ENCODE data around the gene CSRNP3. TPM values are rescaled to one million over a fixed set of nuclear protein-coding genes. Genes with fewer than 3 reads are reported as not detected.

Gene CSRNP3
- total RNA-seq, 3 donors from 2014 or later (not counting 1 experiment from before 2014, with no cell fraction given), result not detected

GRCh38 chr2:165582409-165582808, 112.9 kb downstream of the CSRNP3 start:
- TF ChIP-seq, protein P1, sequence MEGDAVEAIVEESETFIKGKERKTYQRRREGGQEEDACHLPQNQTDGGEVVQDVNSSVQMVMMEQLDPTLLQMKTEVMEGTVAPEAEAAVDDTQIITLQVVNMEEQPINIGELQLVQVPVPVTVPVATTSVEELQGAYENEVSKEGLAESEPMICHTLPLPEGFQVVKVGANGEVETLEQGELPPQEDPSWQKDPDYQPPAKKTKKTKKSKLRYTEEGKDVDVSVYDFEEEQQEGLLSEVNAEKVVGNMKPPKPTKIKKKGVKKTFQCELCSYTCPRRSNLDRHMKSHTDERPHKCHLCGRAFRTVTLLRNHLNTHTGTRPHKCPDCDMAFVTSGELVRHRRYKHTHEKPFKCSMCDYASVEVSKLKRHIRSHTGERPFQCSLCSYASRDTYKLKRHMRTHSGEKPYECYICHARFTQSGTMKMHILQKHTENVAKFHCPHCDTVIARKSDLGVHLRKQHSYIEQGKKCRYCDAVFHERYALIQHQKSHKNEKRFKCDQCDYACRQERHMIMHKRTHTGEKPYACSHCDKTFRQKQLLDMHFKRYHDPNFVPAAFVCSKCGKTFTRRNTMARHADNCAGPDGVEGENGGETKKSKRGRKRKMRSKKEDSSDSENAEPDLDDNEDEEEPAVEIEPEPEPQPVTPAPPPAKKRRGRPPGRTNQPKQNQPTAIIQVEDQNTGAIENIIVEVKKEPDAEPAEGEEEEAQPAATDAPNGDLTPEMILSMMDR (IDR thresholded peaks at IDR 0.05), result no peak
- Histone ChIP-seq H3K27ac (ENCODE audit: low read length) (no peak overlapping the region), H3K4me3 (ENCODE audit: low read length) (no peak overlapping the region), H3K36me3 (ENCODE audit: control insufficient read depth, insufficient read depth, low read length) (no peaks in the 10 kb centered on the region), H3K4me1 (ENCODE audit: control insufficient read depth, insufficient read depth, low read length) (no peaks in the 10 kb centered on the region), H3K27me3 (ENCODE audit: control insufficient read depth, insufficient read depth, low read length) (no peaks in the 10 kb centered on the region), H3K9me3 (ENCODE audit: control insufficient read depth, insufficient read depth, low read length) (no peaks in the 10 kb centered on the region)
- Mint-ChIP-seq H3K4me1 (no peaks in the 10 kb centered on the region), H3K36me3 (no peaks in the 10 kb centered on the region), H3K27ac (no peak overlapping the region), H3K9me3 (no peaks in the 10 kb centered on the region), H3K4me3 (no peak overlapping the region), H3K27me3 (ENCODE audit: low read depth in 2 of 2) (peaks cover 3 to 15% of the 10 kb centered on the region in 2 donors)
- DNase-seq (no peak), ATAC-seq (no peak)
- WGBS (ENCODE audit: insufficient coverage), result 84% methylated on average over 3 of the region's 3 CpGs
- intact Hi-C loops (cut with micrococcal nuclease), result no loop called here

- DNase-seq (no peak), ATAC-seq (no peak)
- Histone ChIP-seq H3K27me3 (ENCODE audit: control insufficient read depth, insufficient read depth, low read length) (no peaks in the 10 kb centered on the region), H3K4me3 (ENCODE audit: low read length) (no peak overlapping the region), H3K9me3 (ENCODE audit: control insufficient read depth, insufficient read depth, low read length) (no peaks in the 10 kb centered on the region), H3K4me1 (ENCODE audit: control insufficient read depth, insufficient read depth, low read length) (no peaks in the 10 kb centered on the region), H3K36me3 (ENCODE audit: control insufficient read depth, insufficient read depth, low read length) (no peaks in the 10 kb centered on the region), H3K27ac (ENCODE audit: low read length) (no peak overlapping the region)
- intact Hi-C loops (cut with micrococcal nuclease), result no loop called here
- Mint-ChIP-seq H3K9me3 (no peaks in the 10 kb centered on the region), H3K27me3 (ENCODE audit: low read depth in 2 of 2) (peaks cover 3 to 15% of the 10 kb centered on the region in 2 donors), H3K36me3 (no peaks in the 10 kb centered on the region), H3K27ac (no peak overlapping the region), H3K4me3 (no peak overlapping the region), H3K4me1 (no peaks in the 10 kb centered on the region)
- WGBS (ENCODE audit: insufficient coverage), result 100% methylated on average over 1 of the region's 1 CpG
- TF ChIP-seq, protein P1 (IDR thresholded peaks at IDR 0.05), result no peak
Measured at GRCh38 chr2:165582863-165583506, 113.5 kb downstream of the CSRNP3 start.

- no peak overlapping the region for H3K4me3 ChIP-seq (ENCODE audit: low read length)
- Mint-ChIP-seq H3K27me3 (ENCODE audit: low read depth in 2 of 2) (peaks cover 3 to 15% of the 10 kb centered on the region in 2 donors), H3K36me3 (no peaks in the 10 kb centered on the region), H3K9me3 (no peaks in the 10 kb centered on the region), H3K27ac (no peak overlapping the region), H3K4me3 (no peak overlapping the region), H3K4me1 (no peaks in the 10 kb centered on the region)
- H3K4me1 ChIP-seq (ENCODE audit: control insufficient read depth, insufficient read depth, low read length), result no peaks in the 10 kb centered on the region
- ATAC-seq, result no peak
- WGBS (ENCODE audit: insufficient coverage), result 75% methylated on average over 3 of the region's 3 CpGs
- H3K9me3 ChIP-seq (ENCODE audit: control insufficient read depth, insufficient read depth, low read length), result no peaks in the 10 kb centered on the region
- DNase-seq, result no peak
- TF ChIP-seq, protein P1 (IDR thresholded peaks at IDR 0.05), result no peak
- H3K27ac ChIP-seq (ENCODE audit: low read length), result no peak overlapping the region
- H3K27me3 ChIP-seq (ENCODE audit: control insufficient read depth, insufficient read depth, low read length), result no peaks in the 10 kb centered on the region
- no peaks in the 10 kb centered on the region for H3K36me3 ChIP-seq (ENCODE audit: control insufficient read depth, insufficient read depth, low read length)
- intact Hi-C loops (cut with micrococcal nuclease), result no loop called here
Measured at GRCh38 chr2:165584126-165584654, 114.7 kb downstream of the CSRNP3 start.

DNA sequence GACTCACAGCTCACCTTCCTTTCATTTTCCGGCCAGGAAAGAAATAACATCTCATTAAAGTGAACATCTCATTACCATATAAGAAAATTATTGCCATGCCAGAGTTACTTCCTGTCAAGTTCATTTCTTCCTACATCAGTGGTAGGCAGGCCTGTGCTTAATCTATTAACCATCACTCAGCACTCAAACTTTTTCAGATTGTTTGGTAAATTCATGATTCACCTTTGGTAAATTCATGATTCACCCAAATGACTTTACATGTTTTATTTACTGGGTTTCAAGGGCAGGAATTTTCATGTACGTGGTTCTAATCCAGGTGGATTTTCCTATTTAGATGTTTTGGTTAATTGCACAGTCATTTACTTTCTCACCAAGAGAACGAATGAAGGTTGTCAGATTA, 116.5 kb downstream of the CSRNP3 start:
- Mint-ChIP-seq H3K27me3 (ENCODE audit: low read depth in 2 of 2) (peaks cover 3 to 8% of the 10 kb centered on the region in 2 donors), H3K36me3 (no peaks in the 10 kb centered on the region), H3K4me1 (no peaks in the 10 kb centered on the region), H3K9me3 (no peaks in the 10 kb centered on the region), H3K4me3 (no peak overlapping the region), H3K27ac (no peak overlapping the region)
- ATAC-seq, result no peak
- TF ChIP-seq, protein P1 (IDR thresholded peaks at IDR 0.05), result no peak
- Histone ChIP-seq H3K36me3 (ENCODE audit: control insufficient read depth, insufficient read depth, low read length) (no peaks in the 10 kb centered on the region), H3K4me3 (ENCODE audit: low read length) (no peak overlapping the region), H3K27ac (ENCODE audit: low read length) (no peak overlapping the region), H3K27me3 (ENCODE audit: control insufficient read depth, insufficient read depth, low read length) (no peaks in the 10 kb centered on the region), H3K4me1 (ENCODE audit: control insufficient read depth, insufficient read depth, low read length) (no peaks in the 10 kb centered on the region), H3K9me3 (ENCODE audit: control insufficient read depth, insufficient read depth, low read length) (no peaks in the 10 kb centered on the region)
- 100% methylated on average over 2 of the region's 3 CpGs for WGBS (ENCODE audit: insufficient coverage)
- no peak for DNase-seq
- intact Hi-C loops (cut with micrococcal nuclease), result no loop called here
